Neural crest cell (in vitro differentiated cells): Measurements from ENCODE around the gene EDA. TPM values are rescaled to one million over a fixed set of nuclear protein-coding genes. Genes with fewer than 3 reads are reported as not detected.

Source experiments
- DNase-seq: peaks from one replicate; pipeline ENCODE4 v3.0.0; 2021; ENCODE audit warnings: low read depth, mixed read lengths, low spot score
- H3K27ac Mint-ChIP-seq: one replicate; pipeline ENCODE4 v1.8.0; 2021; ENCODE audit warnings: mild to moderate bottlenecking, mixed read lengths; ENCODE audit not compliant: unreplicated experiment
- H3K27me3 Mint-ChIP-seq: 2 replicates; pipeline ENCODE4 v1.8.0; 2021; ENCODE audit warnings: low read depth, mild to moderate bottlenecking, mixed read lengths
- H3K36me3 Mint-ChIP-seq: 2 replicates; pipeline ENCODE4 v1.8.0; 2021; ENCODE audit warnings: low read depth, mild to moderate bottlenecking, mixed read lengths
- H3K4me1 Mint-ChIP-seq: 2 replicates; pipeline ENCODE4 v1.8.0; 2021; ENCODE audit warnings: mixed read lengths
- H3K4me3 Mint-ChIP-seq: one replicate; pipeline ENCODE4 v1.8.0; 2021; ENCODE audit warnings: mild to moderate bottlenecking, mixed read lengths
- H3K9me3 Mint-ChIP-seq: 2 replicates; pipeline ENCODE4 v1.8.0; 2021; ENCODE audit warnings: mixed read lengths
- CTCF ChIP-seq: fragments of 200-600 bp; sonication (generic); conservative IDR thresholded peaks from 2 replicates; pipeline ENCODE4 v1.5.0; 2021; ENCODE audit warnings: antibody characterized with exemption, mild to moderate bottlenecking
- total RNA-seq: library from RNA; stranded (reverse); gene quantifications from 2 replicates; pipeline ENCODE4 v1.2.1, GENCODE V29; 2021

The EDA gene
- total RNA-seq, 1 donor from 2014 or later, result 2.5 TPM

- no peak for TF ChIP-seq CTCF
- no peaks in the 10 kb centered on the region for H3K4me1 Mint-ChIP-seq
- DNase-seq, result no peak
- H3K27ac Mint-ChIP-seq, result no peak overlapping the region
- H3K27me3 Mint-ChIP-seq, result peaks cover 4% of the 10 kb centered on the region
- H3K36me3 Mint-ChIP-seq, result peaks cover 3% of the 10 kb centered on the region
- H3K9me3 Mint-ChIP-seq, result peaks cover 16% of the 10 kb centered on the region
- H3K4me3 Mint-ChIP-seq, result no peak overlapping the region
These were observed 108.4 kb downstream of the EDA start for GRCh38 chrX:69724307-69724706.

GRCh38 chrX:69740317-69740716, 124.4 kb downstream of the EDA start:
- TF ChIP-seq CTCF, result no peak
- H3K4me3 Mint-ChIP-seq, result no peak overlapping the region
- H3K4me1 Mint-ChIP-seq, result no peaks in the 10 kb centered on the region
- DNase-seq, result no peak
- peaks cover 15% of the 10 kb centered on the region for H3K9me3 Mint-ChIP-seq
- H3K27me3 Mint-ChIP-seq, result no peaks in the 10 kb centered on the region
- H3K27ac Mint-ChIP-seq, result no peak overlapping the region
- H3K36me3 Mint-ChIP-seq, result peaks cover 13% of the 10 kb centered on the region

- no peak for TF ChIP-seq CTCF
- H3K9me3 Mint-ChIP-seq, result peaks cover 15% of the 10 kb centered on the region
- H3K36me3 Mint-ChIP-seq, result peaks cover 13% of the 10 kb centered on the region
- H3K27me3 Mint-ChIP-seq, result no peaks in the 10 kb centered on the region
- no peak overlapping the region for H3K27ac Mint-ChIP-seq
- DNase-seq, result no peak
- no peaks in the 10 kb centered on the region for H3K4me1 Mint-ChIP-seq
- H3K4me3 Mint-ChIP-seq, result no peak overlapping the region
These were observed 125.8 kb downstream of the EDA start for GRCh38 chrX:69741721-69742120.

- no peak for DNase-seq
- no peaks in the 10 kb centered on the region for H3K27me3 Mint-ChIP-seq
- H3K4me3 Mint-ChIP-seq, result no peak overlapping the region
- H3K36me3 Mint-ChIP-seq, result peaks cover 9% of the 10 kb centered on the region
- no peak overlapping the region for H3K27ac Mint-ChIP-seq
- H3K9me3 Mint-ChIP-seq, result peaks cover 13% of the 10 kb centered on the region
- no peaks in the 10 kb centered on the region for H3K4me1 Mint-ChIP-seq
- TF ChIP-seq CTCF, result no peak
These were observed 130.1 kb downstream of the EDA start for GRCh38 chrX:69746051-69746450.

GRCh38 chrX:69748055-69748454, 132.1 kb downstream of the EDA start:
- H3K4me3 Mint-ChIP-seq, result no peak overlapping the region
- DNase-seq, result no peak
- H3K36me3 Mint-ChIP-seq, result peaks cover 2% of the 10 kb centered on the region
- no peak for TF ChIP-seq CTCF
- no peaks in the 10 kb centered on the region for H3K27me3 Mint-ChIP-seq
- no peaks in the 10 kb centered on the region for H3K4me1 Mint-ChIP-seq
- peaks cover 10% of the 10 kb centered on the region for H3K9me3 Mint-ChIP-seq
- no peak overlapping the region for H3K27ac Mint-ChIP-seq
